K562 (cell line): ENCODE results near the gene FLAD1. TPM values are rescaled to one million over a fixed set of nuclear protein-coding genes. Genes with fewer than 3 reads are reported as not detected.
A peak's percentile ranks its signal among the peaks of the same experiment; 100 is the strongest.

Experiments
- ARID1B ChIP-seq: fragments of 450-650 bp; IDR thresholded peaks from 2 replicates; pipeline ENCODE4 v1.6.1; 2016; ENCODE audit warnings: antibody characterized with exemption, mild to moderate bottlenecking, inconsistent platforms
- BHLHE40 ChIP-seq: IDR thresholded peaks from 2 replicates; pipeline ENCODE4 v1.6.1; 2011; ENCODE audit warnings: low read length, improper control_type of control experiment
- ETV5 ChIP-seq: sonication (generic); formaldehyde crosslinking; IDR thresholded peaks from 2 replicates; pipeline ENCODE4 v1.4.0; 2020; ENCODE audit warnings: low read depth, mild to moderate bottlenecking, missing genetic modification reagents
- EWSR1 ChIP-seq: fragments of 450-650 bp; IDR thresholded peaks from 2 replicates; pipeline ENCODE4 v1.6.1; 2018; ENCODE audit warnings: borderline replicate concordance, mild to moderate bottlenecking, low read depth, moderate library complexity; ENCODE audit not compliant: partially characterized antibody
- FOSL1 ChIP-seq: fragments of 200-800 bp; sonication (Bioruptor generic); conservative IDR thresholded peaks from 2 replicates; pipeline ENCODE4 v1.6.1; 2016; ENCODE audit warnings: missing genetic modification characterization, missing compliant biosample characterization
- HNRNPUL1 ChIP-seq: fragments of 200-400 bp; formaldehyde crosslinking; IDR thresholded peaks from 2 replicates; pipeline ENCODE4 v1.6.1; 2017; ENCODE audit warnings: low read length
- KLF13 ChIP-seq: fragments of 450-650 bp; IDR thresholded peaks from 2 replicates; pipeline ENCODE4 v1.6.1; 2016; ENCODE audit warnings: missing genetic modification characterization, low read depth, mild to moderate bottlenecking, missing compliant biosample characterization, moderate library complexity, borderline replicate concordance
- RBM25 ChIP-seq: fragments of 200-400 bp; formaldehyde crosslinking; IDR thresholded peaks from 2 replicates; pipeline ENCODE4 v1.6.1; 2018; ENCODE audit warnings: low read length, low read depth, moderate library complexity; ENCODE audit not compliant: severe bottlenecking
- RFX7 ChIP-seq: fragments of 250-450 bp; sonication (Bioruptor Pico); IDR thresholded peaks from 2 replicates; pipeline ENCODE4 v1.5.1; 2021; ENCODE audit warnings: mild to moderate bottlenecking
- SIRT6 ChIP-seq: IDR thresholded peaks from one replicate; pipeline ENCODE4 v1.6.1; 2012; ENCODE audit warnings: low read depth, mild to moderate bottlenecking, control low read depth, inconsistent platforms, low read length, moderate library complexity
- XRCC3 ChIP-seq: fragments of 450-650 bp; IDR thresholded peaks from 2 replicates; pipeline ENCODE4 v1.6.1; 2017; ENCODE audit warnings: mild to moderate bottlenecking, moderate library complexity
- ZC3H11A ChIP-seq: IDR thresholded peaks from 2 replicates; pipeline ENCODE4 v1.6.1; 2012; ENCODE audit warnings: low read depth, low read length, improper control_type of control experiment
- ZNF146 ChIP-seq: IDR thresholded peaks from one replicate; pipeline ENCODE4 v1.6.1; 2018; ENCODE audit warnings: missing compliant biosample characterization; ENCODE audit not compliant: unreplicated experiment
- ZNF165 ChIP-seq: fragments of 250-450 bp; sonication (Bioruptor Pico); IDR thresholded peaks from 2 replicates; pipeline ENCODE4 v1.4.0; 2020; ENCODE audit warnings: borderline replicate concordance
- ZNF316 ChIP-seq: fragments of 450-650 bp; IDR thresholded peaks from 2 replicates; pipeline ENCODE4 v1.6.1; 2016
- ZNF766 ChIP-seq: fragments of 200-800 bp; sonication (Bioruptor generic); conservative IDR thresholded peaks from 2 replicates; pipeline ENCODE4 v1.6.1; 2016; ENCODE audit warnings: missing genetic modification characterization, missing compliant biosample characterization
- polyA plus RNA-seq, 8 experiments: library from polyadenylated mRNA; depleted of rRNA in 4 of 8; stranded (reverse) in 5 of 8; unstranded in 3 of 8; fragments of >200 nt; fragmentation: Nextera tagmentation in 2 of 8; fragmentation: Illumina TruSeq in 1 of 8; extraction: Ambion mirVana in 2 of 8; extraction: Trizol in 1 of 8; gene quantifications; 2 replicates each; pipeline versions ENCODE4 v1.2.1 to v1.2.3, GENCODE V29; 2011 to 2014; ENCODE audit warnings: inconsistent platforms in 1 of 8, missing spikeins in 1 of 8
- total RNA-seq, 7 experiments: library from RNA; depleted of rRNA in 6 of 7; stranded (reverse); fragments of >200 nt in 6 of 7; fragmentation: Illumina TruSeq in 2 of 7; extraction: Trizol in 2 of 7; gene quantifications; 2 replicates each; pipeline versions ENCODE4 v1.2.1 to v1.2.3, GENCODE V29; 2011 to 2021; ENCODE audit warnings: low replicate concordance in 1 of 7
- TF ChIP-seq, protein P1 (sequence below): IDR thresholded peaks from 2 replicates; pipeline ENCODE4 v1.6.1; 2016; ENCODE audit warnings: missing genetic modification characterization, missing compliant biosample characterization
- TF ChIP-seq, protein P2 (sequence below): fragments of 450-650 bp; formaldehyde crosslinking; IDR thresholded peaks from 2 replicates; pipeline ENCODE4 v1.4.0; 2022; ENCODE audit warnings: missing genetic modification characterization
- TF ChIP-seq, protein P3 (sequence below): fragments of 450-650 bp; conservative IDR thresholded peaks from 2 replicates; pipeline ENCODE4 v1.6.1; 2016; ENCODE audit warnings: missing genetic modification characterization, low read depth, mild to moderate bottlenecking, control low read depth, missing compliant biosample characterization
- TF ChIP-seq, protein P4 (sequence below): fragments of 450-650 bp; IDR thresholded peaks from 2 replicates; pipeline ENCODE4 v1.6.1; 2017; ENCODE audit warnings: mild to moderate bottlenecking, moderate library complexity
- TF ChIP-seq, protein P5 (sequence below): fragments of 250-450 bp; sonication (Bioruptor Pico); IDR thresholded peaks from 2 replicates; pipeline ENCODE4 v1.4.0; 2020; ENCODE audit warnings: mild to moderate bottlenecking, moderate library complexity, borderline replicate concordance

The FLAD1 gene
- total and polyA plus RNA-seq, 9 of the 15 experiments (the other 6 are each of a cell fraction or from before 2014, with no cell fraction given) = 24.9 to 85.8 (median 67.0) TPM

GRCh38 chr1:155003766-155004351, 20.7 kb downstream of the FLAD1 start (continued):
- TF ChIP-seq, protein P1, sequence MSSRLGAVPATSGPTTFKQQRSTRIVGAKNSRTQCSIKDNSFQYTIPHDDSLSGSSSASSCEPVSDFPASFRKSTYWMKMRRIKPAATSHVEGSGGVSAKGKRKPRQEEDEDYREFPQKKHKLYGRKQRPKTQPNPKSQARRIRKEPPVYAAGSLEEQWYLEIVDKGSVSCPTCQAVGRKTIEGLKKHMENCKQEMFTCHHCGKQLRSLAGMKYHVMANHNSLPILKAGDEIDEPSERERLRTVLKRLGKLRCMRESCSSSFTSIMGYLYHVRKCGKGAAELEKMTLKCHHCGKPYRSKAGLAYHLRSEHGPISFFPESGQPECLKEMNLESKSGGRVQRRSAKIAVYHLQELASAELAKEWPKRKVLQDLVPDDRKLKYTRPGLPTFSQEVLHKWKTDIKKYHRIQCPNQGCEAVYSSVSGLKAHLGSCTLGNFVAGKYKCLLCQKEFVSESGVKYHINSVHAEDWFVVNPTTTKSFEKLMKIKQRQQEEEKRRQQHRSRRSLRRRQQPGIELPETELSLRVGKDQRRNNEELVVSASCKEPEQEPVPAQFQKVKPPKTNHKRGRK (tag) = no peak
- TF ChIP-seq HNRNPUL1 (no peak), ZNF766 (CRISPR knock-in tag) (no peak; the same call in 1 of the 2 replicates), SIRT6 (no peak), RBM25 (no peak), ZC3H11A (no peak), ZNF146 (CRISPR knock-in tag) (no peak), KLF13 (tag) (no peak), ZNF165 (no peak), FOSL1 (tag) (0 out of 2 replicates have a peak, but pooled peaks have one; percentile 19), BHLHE40 (peak; percentile 51), ETV5 (CRISPR knock-in tag) (peak; percentile 76; the same call in 1 of the 2 replicates), EWSR1 (no peak), XRCC3 (no peak), ZNF316 (no peak), ARID1B (no peak; the same call in 1 of the 2 replicates), RFX7 (CRISPR knock-in tag) (0 out of 2 replicates have a peak, but pooled peaks have one; percentile 48)
- TF ChIP-seq, protein P2, sequence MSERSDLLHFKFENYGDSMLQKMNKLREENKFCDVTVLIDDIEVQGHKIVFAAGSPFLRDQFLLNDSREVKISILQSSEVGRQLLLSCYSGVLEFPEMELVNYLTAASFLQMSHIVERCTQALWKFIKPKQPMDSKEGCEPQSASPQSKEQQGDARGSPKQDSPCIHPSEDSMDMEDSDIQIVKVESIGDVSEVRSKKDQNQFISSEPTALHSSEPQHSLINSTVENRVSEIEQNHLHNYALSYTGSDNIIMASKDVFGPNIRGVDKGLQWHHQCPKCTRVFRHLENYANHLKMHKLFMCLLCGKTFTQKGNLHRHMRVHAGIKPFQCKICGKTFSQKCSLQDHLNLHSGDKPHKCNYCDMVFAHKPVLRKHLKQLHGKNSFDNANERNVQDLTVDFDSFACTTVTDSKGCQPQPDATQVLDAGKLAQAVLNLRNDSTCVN (CRISPR knock-in tag) = no peak
- TF ChIP-seq, protein P3, sequence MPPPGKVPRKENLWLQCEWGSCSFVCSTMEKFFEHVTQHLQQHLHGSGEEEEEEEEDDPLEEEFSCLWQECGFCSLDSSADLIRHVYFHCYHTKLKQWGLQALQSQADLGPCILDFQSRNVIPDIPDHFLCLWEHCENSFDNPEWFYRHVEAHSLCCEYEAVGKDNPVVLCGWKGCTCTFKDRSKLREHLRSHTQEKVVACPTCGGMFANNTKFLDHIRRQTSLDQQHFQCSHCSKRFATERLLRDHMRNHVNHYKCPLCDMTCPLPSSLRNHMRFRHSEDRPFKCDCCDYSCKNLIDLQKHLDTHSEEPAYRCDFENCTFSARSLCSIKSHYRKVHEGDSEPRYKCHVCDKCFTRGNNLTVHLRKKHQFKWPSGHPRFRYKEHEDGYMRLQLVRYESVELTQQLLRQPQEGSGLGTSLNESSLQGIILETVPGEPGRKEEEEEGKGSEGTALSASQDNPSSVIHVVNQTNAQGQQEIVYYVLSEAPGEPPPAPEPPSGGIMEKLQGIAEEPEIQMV (tag) = no peak
- TF ChIP-seq, protein P4, sequence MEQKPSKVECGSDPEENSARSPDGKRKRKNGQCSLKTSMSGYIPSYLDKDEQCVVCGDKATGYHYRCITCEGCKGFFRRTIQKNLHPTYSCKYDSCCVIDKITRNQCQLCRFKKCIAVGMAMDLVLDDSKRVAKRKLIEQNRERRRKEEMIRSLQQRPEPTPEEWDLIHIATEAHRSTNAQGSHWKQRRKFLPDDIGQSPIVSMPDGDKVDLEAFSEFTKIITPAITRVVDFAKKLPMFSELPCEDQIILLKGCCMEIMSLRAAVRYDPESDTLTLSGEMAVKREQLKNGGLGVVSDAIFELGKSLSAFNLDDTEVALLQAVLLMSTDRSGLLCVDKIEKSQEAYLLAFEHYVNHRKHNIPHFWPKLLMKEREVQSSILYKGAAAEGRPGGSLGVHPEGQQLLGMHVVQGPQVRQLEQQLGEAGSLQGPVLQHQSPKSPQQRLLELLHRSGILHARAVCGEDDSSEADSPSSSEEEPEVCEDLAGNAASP = no peak
- TF ChIP-seq, protein P5, sequence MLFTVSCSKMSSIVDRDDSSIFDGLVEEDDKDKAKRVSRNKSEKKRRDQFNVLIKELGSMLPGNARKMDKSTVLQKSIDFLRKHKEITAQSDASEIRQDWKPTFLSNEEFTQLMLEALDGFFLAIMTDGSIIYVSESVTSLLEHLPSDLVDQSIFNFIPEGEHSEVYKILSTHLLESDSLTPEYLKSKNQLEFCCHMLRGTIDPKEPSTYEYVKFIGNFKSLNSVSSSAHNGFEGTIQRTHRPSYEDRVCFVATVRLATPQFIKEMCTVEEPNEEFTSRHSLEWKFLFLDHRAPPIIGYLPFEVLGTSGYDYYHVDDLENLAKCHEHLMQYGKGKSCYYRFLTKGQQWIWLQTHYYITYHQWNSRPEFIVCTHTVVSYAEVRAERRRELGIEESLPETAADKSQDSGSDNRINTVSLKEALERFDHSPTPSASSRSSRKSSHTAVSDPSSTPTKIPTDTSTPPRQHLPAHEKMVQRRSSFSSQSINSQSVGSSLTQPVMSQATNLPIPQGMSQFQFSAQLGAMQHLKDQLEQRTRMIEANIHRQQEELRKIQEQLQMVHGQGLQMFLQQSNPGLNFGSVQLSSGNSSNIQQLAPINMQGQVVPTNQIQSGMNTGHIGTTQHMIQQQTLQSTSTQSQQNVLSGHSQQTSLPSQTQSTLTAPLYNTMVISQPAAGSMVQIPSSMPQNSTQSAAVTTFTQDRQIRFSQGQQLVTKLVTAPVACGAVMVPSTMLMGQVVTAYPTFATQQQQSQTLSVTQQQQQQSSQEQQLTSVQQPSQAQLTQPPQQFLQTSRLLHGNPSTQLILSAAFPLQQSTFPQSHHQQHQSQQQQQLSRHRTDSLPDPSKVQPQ (CRISPR knock-in tag) = no peak
